OCI-LY7 (cell line): ENCODE measurements around the gene PRRX2. TPM values are rescaled to one million over a fixed set of nuclear protein-coding genes. Genes with fewer than 3 reads are reported as not detected.

Source experiments
- BruUV-seq: library from RNA; stranded (reverse); fragments of 400-500 nt; replicated peaks from 2 replicates; lab custom pipeline; 2021; lab: Mats Ljungman, UMichigan
- CTCF ChIA-PET: fragments of 300-600 bp; sonication (Branson Sonifier 250); formaldehyde crosslinking; loops from one replicate; lab custom pipeline; 2022; ENCODE audit warnings: antibody characterized with exemption; ENCODE audit not compliant: unreplicated experiment; lab: Charles Lee
- POLR2A ChIA-PET: fragments of 300-600 bp; sonication (Branson Sonifier 250); formaldehyde crosslinking; loops from one replicate; lab custom pipeline; 2022; ENCODE audit warnings: antibody characterized with exemption; lab: Charles Lee
- DNase-seq: peaks from one replicate; pipeline ENCODE4 v3.0.0-alpha.2; 2015; ENCODE audit warnings: low spot score
- H2AFZ ChIP-seq: fragments of 200-600 bp; sonication (generic), shearing (Covaris generic); 2 replicates; pipeline ENCODE4 v1.6.1; 2014; ENCODE audit warnings: mild to moderate bottlenecking, antibody characterized with exemption, low read length, moderate library complexity
- H3K27ac ChIP-seq: fragments of 200-600 bp; sonication (generic); 2 replicates; pipeline ENCODE4 v1.5.1; 2014; ENCODE audit warnings: mixed run types, low read depth, mild to moderate bottlenecking, moderate library complexity, low read length, inconsistent platforms; ENCODE audit not compliant: poor library complexity, severe bottlenecking
- H3K36me3 ChIP-seq: fragments of 200-600 bp; sonication (generic); 2 replicates; pipeline ENCODE4 v1.6.1; 2014; ENCODE audit warnings: mild to moderate bottlenecking, antibody characterized with exemption, low read length, moderate library complexity, mixed read lengths; ENCODE audit not compliant: insufficient read depth
- H3K4me1 ChIP-seq: fragments of 200-600 bp; sonication (generic); 2 replicates; pipeline ENCODE4 v1.5.1; 2014; ENCODE audit warnings: mild to moderate bottlenecking, low read length; ENCODE audit not compliant: insufficient read depth, poor library complexity, severe bottlenecking
- H3K4me2 ChIP-seq: fragments of 200-600 bp; sonication (generic); 2 replicates; pipeline ENCODE4 v1.6.1; 2014; ENCODE audit warnings: mild to moderate bottlenecking, low read length
- H3K4me3 ChIP-seq: fragments of 200-600 bp; sonication (generic); 2 replicates; pipeline ENCODE4 v1.5.1; 2014; ENCODE audit warnings: mild to moderate bottlenecking, low read depth, low read length; ENCODE audit not compliant: poor library complexity, severe bottlenecking
- H3K79me2 ChIP-seq: fragments of 200-600 bp; sonication (generic); 2 replicates; pipeline ENCODE4 v1.6.1; 2016; ENCODE audit warnings: low read depth, mild to moderate bottlenecking, low read length, moderate library complexity, mixed read lengths; ENCODE audit not compliant: insufficient read depth
- H3K9me2 ChIP-seq: fragments of 200-600 bp; sonication (generic); 2 replicates; pipeline ENCODE4 v1.6.1; 2016; ENCODE audit warnings: mild to moderate bottlenecking, low read length, mixed read lengths; ENCODE audit not compliant: insufficient read depth
- H3K9me3 ChIP-seq: fragments of 200-600 bp; sonication (generic); 2 replicates; pipeline ENCODE4 v1.6.1; 2014; ENCODE audit warnings: mild to moderate bottlenecking, mixed run types, low read length, mixed read lengths
- H4K20me1 ChIP-seq: fragments of 200-600 bp; sonication (generic); 2 replicates; pipeline ENCODE4 v1.6.1; 2014; ENCODE audit warnings: mild to moderate bottlenecking, antibody characterized with exemption, low read length, moderate library complexity, mixed read lengths; ENCODE audit not compliant: insufficient read depth
- CTCF ChIP-seq: fragments of 200-600 bp; sonication (generic); conservative IDR thresholded peaks from 2 replicates; pipeline ENCODE4 v1.5.1; 2014; ENCODE audit warnings: mild to moderate bottlenecking, antibody characterized with exemption, low read length, moderate library complexity, mixed read lengths
- EZH2phosphoT487 ChIP-seq: fragments of 200-600 bp; sonication (generic); IDR thresholded peaks from 2 replicates; pipeline ENCODE4 v1.6.1; 2018; ENCODE audit warnings: low read depth, borderline replicate concordance, mild to moderate bottlenecking, mixed run types, antibody characterized with exemption, low read length, moderate library complexity, mixed read lengths
- intact Hi-C: fragments of 100-400 bp; cut with micrococcal nuclease; formaldehyde crosslinking; loops from one replicate; pipeline ENCODE4 v1.10.0; 2022; ENCODE audit not compliant: unreplicated experiment
- total RNA-seq, 2 experiments: library from RNA; depleted of rRNA in 1 of 2; stranded (reverse); fragments of >200 nt in 1 of 2; shearing (Covaris generic) in 1 of 2; gene quantifications; 2 replicates each; pipeline ENCODE4 v1.2.3, GENCODE V29; 2014 to 2022

The PRRX2 gene
- total RNA-seq, 2 experiments from 2014 or later, result not detected

GRCh38 chr9:129641750-129642585 is 23.5 kb upstream of the PRRX2 start, which contains the start of gene ASB6:
ASB6 (minus strand) TSS chr9:129642151; CDS start chr9:129641999, 152 bp downstream.
- Histone ChIP-seq H3K4me3 (peak within 1 kb of the TSS; percentile 97), H3K9me2 (no peaks in the 10 kb centered on the region), H3K4me2 (peak within 1 kb of the TSS; percentile 81), H3K27ac (peak within 1 kb of the TSS; percentile 9), H3K36me3 (peaks cover 27% of the 10 kb centered on the region), H3K9me3 (no peaks in the 10 kb centered on the region), H3K4me1 (peaks cover 11% of the 10 kb centered on the region), H4K20me1 (no peaks in the 10 kb centered on the region), H3K79me2 (peaks cover 12% of the 10 kb centered on the region), H2AFZ (peak within 1 kb of the TSS; percentile 85)
- POLR2A ChIA-PET, result no interaction called here
- intact Hi-C loops, result loop anchor here (2.0 to 5.0 kb wide), 2 partner anchors 95 to 143 kb away; no protein-coding TSS in a partner anchor
- DNase-seq, result peak; percentile 93
- peak; percentile 97 for TF ChIP-seq CTCF
- TF ChIP-seq EZH2phosphoT487, result no peak
- CTCF ChIA-PET, result no interaction called here
- no TSS peak for BruUV-seq

GRCh38 chr9:129643706-129644105 is 21.7 kb upstream of the PRRX2 start:
- CTCF ChIA-PET, result no interaction called here
- H3K9me3 ChIP-seq, result no peaks in the 10 kb centered on the region
- intact Hi-C loops, result loop anchor here (2.0 to 5.0 kb wide), 2 partner anchors 94 to 141 kb away; no protein-coding TSS in a partner anchor
- H3K4me1 ChIP-seq, result peaks cover 11% of the 10 kb centered on the region
- H3K9me2 ChIP-seq, result no peaks in the 10 kb centered on the region
- H4K20me1 ChIP-seq, result no peaks in the 10 kb centered on the region
- H3K4me2 ChIP-seq, result no peak overlapping the region
- POLR2A ChIA-PET, result no interaction called here
- H2AFZ ChIP-seq, result no peak overlapping the region
- no peak for DNase-seq
- no peak overlapping the region for H3K4me3 ChIP-seq
- H3K36me3 ChIP-seq, result peaks cover 9% of the 10 kb centered on the region
- BruUV-seq, result no TSS peak
- TF ChIP-seq CTCF, result no peak
- TF ChIP-seq EZH2phosphoT487, result no peak
- peaks cover 12% of the 10 kb centered on the region for H3K79me2 ChIP-seq
- H3K27ac ChIP-seq, result no peak overlapping the region

- peaks cover 12% of the 10 kb centered on the region for H3K79me2 ChIP-seq
- peaks cover 11% of the 10 kb centered on the region for H3K4me1 ChIP-seq
- no peak overlapping the region for H2AFZ ChIP-seq
- H3K4me2 ChIP-seq, result no peak overlapping the region
- intact Hi-C loops, result loop anchor here (5.0 kb wide), 1 partner anchor 93 kb away; no protein-coding TSS in a partner anchor
- H3K9me2 ChIP-seq, result no peaks in the 10 kb centered on the region
- CTCF ChIA-PET, result no interaction called here
- no peaks in the 10 kb centered on the region for H4K20me1 ChIP-seq
- H3K36me3 ChIP-seq, result peaks cover 3% of the 10 kb centered on the region; the same call in 1 of the 2 replicates
- DNase-seq, result no peak
- no peaks in the 10 kb centered on the region for H3K9me3 ChIP-seq
- POLR2A ChIA-PET, result no interaction called here
- TF ChIP-seq CTCF (no peak), EZH2phosphoT487 (no peak)
- no peak overlapping the region for H3K27ac ChIP-seq
- no TSS peak for BruUV-seq
- H3K4me3 ChIP-seq, result no peak overlapping the region
These were observed 21.1 kb upstream of the PRRX2 start for GRCh38 chr9:129644365-129644764.
